ENCODE measurements around the gene PDLIM7. TPM values are rescaled to one million over a fixed set of nuclear protein-coding genes. Genes with fewer than 3 reads are reported as not detected.

PDLIM7 gene
- polyA plus RNA-seq, 1 experiment = 195 TPM

DNA sequence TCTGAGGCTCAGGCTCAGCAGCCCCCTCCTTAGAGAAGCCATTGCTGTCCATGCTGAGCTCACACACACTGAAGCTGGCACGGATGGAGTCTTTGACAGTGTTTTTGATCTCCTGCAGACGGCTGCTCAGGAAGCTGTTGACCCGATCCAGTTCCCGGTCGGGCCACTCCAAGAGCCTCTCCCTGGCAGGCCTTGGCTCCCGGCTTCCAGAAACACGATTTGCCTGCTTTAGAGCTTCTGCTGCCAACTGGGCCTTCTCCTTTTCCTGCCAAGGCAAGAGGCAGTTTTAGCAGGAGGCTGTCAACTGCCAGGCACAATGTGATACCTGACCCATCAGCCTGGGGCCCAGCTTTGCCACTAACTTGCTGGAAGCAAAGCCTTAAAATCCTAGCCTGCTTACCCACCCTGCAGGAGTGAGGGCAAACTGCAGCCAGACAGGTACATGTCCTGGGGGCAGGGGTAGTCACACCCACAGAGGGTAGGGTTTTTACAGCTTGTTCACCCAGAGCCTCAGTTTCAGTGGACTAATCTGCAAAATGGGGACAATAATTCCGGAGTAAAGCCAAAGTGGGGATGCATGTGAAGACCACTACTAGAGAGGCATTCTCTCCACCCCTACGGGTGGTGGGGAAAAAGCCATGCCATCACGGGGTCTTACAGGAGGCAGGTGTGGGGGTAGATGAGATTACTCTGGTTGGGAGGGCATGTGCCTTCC lies 27.7 kb upstream of the PDLIM7 start:
- Histone ChIP-seq H3K9me3 (ENCODE audit: control insufficient read depth, insufficient read depth, low read length) (no peaks in the 10 kb centered on the region; the same call in 1 of the 2 replicates), H3K4me3 (ENCODE audit: low read depth, low read length) (no peak overlapping the region), H3K27ac (ENCODE audit: low read depth, low read length) (no peak overlapping the region), H3K27me3 (ENCODE audit: control insufficient read depth, insufficient read depth, low read length) (no peaks in the 10 kb centered on the region)
- ChIA-PET POLR2A (no interaction called here), CTCF (interaction anchor here (0.6 to 1.1 kb wide), 2 partner anchors 18 to 24 kb away, joined by 4 to 6 read pairs; no protein-coding TSS in a partner anchor)
- DNase-seq (ENCODE audit: low read depth, low spot score) = no peak
- TF ChIP-seq, protein P1, sequence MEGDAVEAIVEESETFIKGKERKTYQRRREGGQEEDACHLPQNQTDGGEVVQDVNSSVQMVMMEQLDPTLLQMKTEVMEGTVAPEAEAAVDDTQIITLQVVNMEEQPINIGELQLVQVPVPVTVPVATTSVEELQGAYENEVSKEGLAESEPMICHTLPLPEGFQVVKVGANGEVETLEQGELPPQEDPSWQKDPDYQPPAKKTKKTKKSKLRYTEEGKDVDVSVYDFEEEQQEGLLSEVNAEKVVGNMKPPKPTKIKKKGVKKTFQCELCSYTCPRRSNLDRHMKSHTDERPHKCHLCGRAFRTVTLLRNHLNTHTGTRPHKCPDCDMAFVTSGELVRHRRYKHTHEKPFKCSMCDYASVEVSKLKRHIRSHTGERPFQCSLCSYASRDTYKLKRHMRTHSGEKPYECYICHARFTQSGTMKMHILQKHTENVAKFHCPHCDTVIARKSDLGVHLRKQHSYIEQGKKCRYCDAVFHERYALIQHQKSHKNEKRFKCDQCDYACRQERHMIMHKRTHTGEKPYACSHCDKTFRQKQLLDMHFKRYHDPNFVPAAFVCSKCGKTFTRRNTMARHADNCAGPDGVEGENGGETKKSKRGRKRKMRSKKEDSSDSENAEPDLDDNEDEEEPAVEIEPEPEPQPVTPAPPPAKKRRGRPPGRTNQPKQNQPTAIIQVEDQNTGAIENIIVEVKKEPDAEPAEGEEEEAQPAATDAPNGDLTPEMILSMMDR (IDR thresholded peaks at IDR 0.05; ENCODE audit: low read depth, low read length) = no peak

DNA sequence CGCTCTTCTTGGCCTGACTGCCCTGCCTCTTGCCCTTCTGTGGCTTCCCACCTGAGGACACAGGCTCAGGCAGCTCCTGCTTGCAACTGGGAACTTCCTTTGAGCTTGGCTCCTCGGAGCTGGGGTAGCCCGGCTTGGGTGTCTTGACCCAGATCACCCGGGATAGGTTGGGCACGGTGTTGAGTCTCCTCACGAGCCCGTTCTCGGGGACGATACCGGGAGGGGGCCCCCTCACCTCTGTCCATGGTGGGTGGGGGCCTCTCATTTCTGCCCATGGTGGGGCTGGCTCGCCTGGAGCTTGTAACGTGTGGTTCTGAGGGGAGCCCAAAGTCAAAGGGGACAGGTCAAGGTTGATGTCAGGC lies 27.1 kb upstream of the PDLIM7 start:
- no peak for DNase-seq (ENCODE audit: low read depth, low spot score)
- Histone ChIP-seq H3K9me3 (ENCODE audit: control insufficient read depth, insufficient read depth, low read length) (no peaks in the 10 kb centered on the region; the same call in 1 of the 2 replicates), H3K4me3 (ENCODE audit: low read depth, low read length) (no peak overlapping the region), H3K27ac (ENCODE audit: low read depth, low read length) (no peak overlapping the region), H3K27me3 (ENCODE audit: control insufficient read depth, insufficient read depth, low read length) (no peaks in the 10 kb centered on the region)
- ChIA-PET POLR2A (no interaction called here), CTCF (interaction anchor here (1.1 kb wide), 1 partner anchor 23 kb away, joined by 4 read pairs; no protein-coding TSS in a partner anchor)
- TF ChIP-seq, protein P1 (IDR thresholded peaks at IDR 0.05; ENCODE audit: low read depth, low read length) = no peak

DNA sequence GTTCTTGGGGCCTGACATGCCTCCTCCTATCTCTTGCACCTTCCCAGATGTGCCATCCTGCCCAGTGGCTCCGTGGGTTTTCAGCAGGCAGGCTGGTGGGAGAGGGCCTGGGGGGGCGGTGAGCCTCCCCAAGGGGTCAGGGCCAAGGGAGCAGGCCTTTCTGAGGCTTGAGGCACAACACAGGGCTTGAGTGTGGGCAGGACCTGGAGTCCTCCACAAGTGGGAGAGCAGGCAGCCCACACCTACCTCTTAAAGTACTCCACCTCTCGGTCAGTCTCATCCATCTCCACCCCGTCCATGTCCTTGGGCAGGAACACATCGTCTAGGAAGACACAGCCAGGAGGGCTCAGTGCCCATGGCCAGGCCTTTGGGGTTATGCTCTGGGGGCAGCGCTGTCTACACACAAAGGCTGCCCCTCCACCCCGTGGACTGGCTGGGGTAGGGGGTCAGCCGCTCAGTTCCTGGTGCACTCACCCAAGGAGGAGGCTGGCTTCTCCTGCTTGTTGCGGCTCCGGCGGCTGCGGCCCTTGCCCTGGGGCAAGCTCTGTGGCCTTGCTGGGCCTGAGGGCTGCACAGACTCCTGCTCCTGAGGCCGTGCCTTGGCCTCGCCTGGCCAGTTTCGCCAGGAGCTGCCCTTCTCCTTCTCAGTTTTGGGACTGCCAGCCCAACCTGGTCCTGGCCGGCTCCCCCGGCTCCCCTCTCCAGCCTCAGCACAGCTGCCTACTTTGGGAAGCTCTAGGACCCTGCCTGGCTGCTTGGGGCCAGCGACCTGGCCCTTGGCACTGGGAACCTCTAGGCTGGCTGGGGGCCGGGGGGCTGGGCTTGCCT lies 26.5 kb upstream of the PDLIM7 start:
- Histone ChIP-seq H3K27me3 (ENCODE audit: control insufficient read depth, insufficient read depth, low read length) (no peaks in the 10 kb centered on the region), H3K9me3 (ENCODE audit: control insufficient read depth, insufficient read depth, low read length) (no peaks in the 10 kb centered on the region; the same call in 1 of the 2 replicates), H3K27ac (ENCODE audit: low read depth, low read length) (no peak overlapping the region), H3K4me3 (ENCODE audit: low read depth, low read length) (no peak overlapping the region)
- ChIA-PET POLR2A (no interaction called here), CTCF (interaction anchor here (1.1 kb wide), 1 partner anchor 23 kb away, joined by 4 read pairs; no protein-coding TSS in a partner anchor)
- TF ChIP-seq, protein P1 (IDR thresholded peaks at IDR 0.05; ENCODE audit: low read depth, low read length) = no peak
- DNase-seq (ENCODE audit: low read depth, low spot score) = no peak

DNA sequence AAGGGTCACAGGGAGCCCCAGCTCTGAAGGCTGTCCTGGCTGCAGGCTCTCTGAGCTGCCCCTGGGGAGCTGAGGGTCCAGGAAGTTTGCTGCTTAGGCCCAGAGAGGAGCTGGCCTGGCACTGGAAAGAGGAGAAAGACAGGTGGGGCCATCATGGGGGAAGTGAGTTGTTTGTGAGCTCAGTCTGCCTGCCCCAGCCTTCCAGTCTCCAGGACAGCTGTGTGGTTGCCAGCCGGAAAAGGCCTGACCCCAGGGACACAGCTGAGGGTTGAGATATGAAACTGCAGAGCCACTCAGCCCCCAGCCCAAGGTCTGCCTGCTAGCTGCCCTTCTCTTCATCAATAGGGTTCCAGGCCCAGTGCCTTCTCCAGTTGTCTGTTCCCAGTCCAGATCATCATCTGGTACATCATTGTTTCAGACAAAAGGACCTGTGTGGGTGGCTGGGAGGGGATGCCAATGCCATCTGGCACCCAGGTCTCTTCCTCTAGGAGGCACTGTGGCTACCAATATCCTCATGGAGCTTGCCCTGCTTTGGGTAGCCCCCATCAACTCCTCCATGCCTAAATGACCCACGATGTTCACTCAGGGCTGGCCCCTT lies 23.6 kb upstream of the PDLIM7 start:
- H3K27me3 ChIP-seq (ENCODE audit: control insufficient read depth, insufficient read depth, low read length) = no peaks in the 10 kb centered on the region
- H3K9me3 ChIP-seq (ENCODE audit: control insufficient read depth, insufficient read depth, low read length) = no peaks in the 10 kb centered on the region; the same call in 1 of the 2 replicates
- TF ChIP-seq, protein P1 (IDR thresholded peaks at IDR 0.05; ENCODE audit: low read depth, low read length) = peak; percentile 20
- no peak for DNase-seq (ENCODE audit: low read depth, low spot score)
- ChIA-PET POLR2A (interaction anchor here (0.6 to 1.3 kb wide), 2 partner anchors 25 to 28 kb away, joined by 6 to 7 read pairs; no protein-coding TSS in a partner anchor), CTCF (interaction anchor here (0.5 to 1.2 kb wide), 2 partner anchors 22 to 25 kb away, joined by 3 to 4 read pairs; no protein-coding TSS in a partner anchor)
- H3K27ac ChIP-seq (ENCODE audit: low read depth, low read length) = no peak overlapping the region
- no peak overlapping the region for H3K4me3 ChIP-seq (ENCODE audit: low read depth, low read length)

Data from AG04450 (cell line).